Breast epithelium (tissue), 4 donors: ENCODE measurements around the gene ADAM21. TPM values are rescaled to one million over a fixed set of nuclear protein-coding genes. Genes with fewer than 3 reads are reported as not detected.
"Not testable (repeated sequence)": the region's sequence is repeated elsewhere in the genome, so short reads cannot be mapped to it uniquely, and the experiment has no call there.

Experiments
- DNase-seq, 2 donors: peaks; one replicate each; pipeline ENCODE4 v3.0.0-alpha.2; 2019; ENCODE audit warnings: low spot score in 2 of 2
- H3K27ac ChIP-seq, 2 donors: fragments of 200-600 bp; sonication (generic) in 1 of 2; one replicate each; pipeline ENCODE4 v1.5.1; 2016 to 2019; ENCODE audit warnings: mild to moderate bottlenecking in 1 of 2
- H3K27me3 ChIP-seq, 2 donors: fragments of 200-600 bp; sonication (generic) in 1 of 2; one replicate each; pipeline versions ENCODE4 v1.5.1 to v1.6.0; 2017 to 2019; ENCODE audit warnings: control low read depth in 1 of 2, mild to moderate bottlenecking in 1 of 2
- H3K36me3 ChIP-seq: fragments of 200-600 bp; one replicate; pipeline ENCODE4 v1.5.1; 2019
- H3K4me1 ChIP-seq, 2 donors: fragments of 200-600 bp; sonication (generic); one replicate each; pipeline ENCODE4 v1.5.1; 2016 to 2019; ENCODE audit warnings: control low read depth in 1 of 2
- H3K4me3 ChIP-seq, 3 donors: fragments of 200-600 bp; sonication (generic); 1 replicate in 2 of 3; 2 replicates in 1 of 3; pipeline ENCODE4 v1.5.1; 2016 to 2019; ENCODE audit warnings: mild to moderate bottlenecking in 3 of 3, moderate library complexity in 2 of 3
- H3K9me3 ChIP-seq, 2 donors: fragments of 200-600 bp; sonication (generic) in 1 of 2; one replicate each; pipeline ENCODE4 v1.5.1; 2016 to 2019; ENCODE audit warnings: control low read depth in 1 of 2
- POLR2A ChIP-seq: fragments of 450-650 bp; IDR thresholded peaks from one replicate; pipeline ENCODE4 v1.6.1; 2016; ENCODE audit warnings: antibody characterized with exemption, mild to moderate bottlenecking, moderate library complexity
- POLR2AphosphoS5 ChIP-seq, 3 donors: sonication (generic); formaldehyde crosslinking; IDR thresholded peaks; one replicate each; pipeline ENCODE4 v1.6.1; 2017; ENCODE audit warnings: antibody characterized with exemption in 3 of 3
- intact Hi-C: fragments of 100-400 bp; cut with DNase I; formaldehyde crosslinking; loops from one replicate; pipeline ENCODE4 v1.15.1; 2023; ENCODE audit warnings: low total_unique reads
- total RNA-seq, 3 donors: library from RNA; depleted of rRNA; stranded (reverse); fragments of >200 nt; gene quantifications; one replicate each; pipeline ENCODE4 v1.1.0, GENCODE V29; 2016
- TF ChIP-seq, protein P1 (sequence below), 3 donors: fragments of 450-650 bp; IDR thresholded peaks; one replicate each; pipeline ENCODE4 v1.5.1; 2016 to 2017; ENCODE audit warnings: antibody characterized with exemption in 3 of 3, mild to moderate bottlenecking in 3 of 3, moderate library complexity in 3 of 3

The ADAM21 gene
- total RNA-seq, 3 donors from 2014 or later, result 0.16 TPM; not detected in 2

DNA sequence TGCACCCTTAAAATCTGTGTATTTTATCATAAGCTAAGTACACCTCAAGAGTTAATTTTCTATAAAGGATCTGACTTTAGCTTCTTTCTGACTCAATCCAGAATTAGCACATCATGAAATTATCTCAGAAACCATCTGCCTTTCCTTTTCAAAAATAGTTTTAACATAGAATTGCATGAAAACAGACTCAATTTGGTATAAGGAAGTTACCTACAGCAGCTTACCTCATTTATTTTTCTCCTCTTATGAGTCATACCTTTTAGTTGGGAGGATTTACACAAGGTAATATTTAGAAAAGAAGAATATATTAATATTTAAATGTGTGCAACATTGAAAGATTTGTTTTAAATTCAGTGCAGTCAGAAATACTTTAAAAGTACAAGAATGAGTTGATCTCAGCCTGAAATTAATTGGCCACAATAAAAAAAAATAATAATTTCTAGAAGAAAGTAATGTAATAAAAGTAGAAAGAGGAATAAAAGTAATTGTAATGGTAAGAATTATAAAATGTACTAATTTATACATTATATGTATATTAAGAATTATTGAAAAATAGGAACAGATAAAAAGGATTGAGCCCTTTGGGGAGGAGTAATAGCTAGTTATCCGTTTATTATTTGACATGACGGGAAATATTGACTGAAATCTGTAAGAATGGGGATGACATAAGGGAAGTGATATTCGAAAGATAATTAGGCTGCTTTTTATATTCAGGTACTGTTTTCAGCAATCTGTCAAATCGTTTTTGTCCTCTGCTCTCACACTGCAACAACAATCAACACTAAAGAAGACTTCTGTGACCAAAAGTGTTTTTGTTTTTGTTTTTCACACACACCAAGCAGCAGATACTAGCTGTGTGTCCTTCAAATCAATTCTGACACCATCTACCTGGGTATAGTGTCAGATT is 20.5 kb downstream of the ADAM21 start:
- intact Hi-C loops, result no loop called here
- H3K4me3 ChIP-seq, result no peak overlapping the region
- no peaks in the 10 kb centered on the region for H3K4me1 ChIP-seq
- TF ChIP-seq POLR2A (no peak), POLR2AphosphoS5 (IDR thresholded peaks at IDR 0.05) (no peak)
- TF ChIP-seq, protein P1, sequence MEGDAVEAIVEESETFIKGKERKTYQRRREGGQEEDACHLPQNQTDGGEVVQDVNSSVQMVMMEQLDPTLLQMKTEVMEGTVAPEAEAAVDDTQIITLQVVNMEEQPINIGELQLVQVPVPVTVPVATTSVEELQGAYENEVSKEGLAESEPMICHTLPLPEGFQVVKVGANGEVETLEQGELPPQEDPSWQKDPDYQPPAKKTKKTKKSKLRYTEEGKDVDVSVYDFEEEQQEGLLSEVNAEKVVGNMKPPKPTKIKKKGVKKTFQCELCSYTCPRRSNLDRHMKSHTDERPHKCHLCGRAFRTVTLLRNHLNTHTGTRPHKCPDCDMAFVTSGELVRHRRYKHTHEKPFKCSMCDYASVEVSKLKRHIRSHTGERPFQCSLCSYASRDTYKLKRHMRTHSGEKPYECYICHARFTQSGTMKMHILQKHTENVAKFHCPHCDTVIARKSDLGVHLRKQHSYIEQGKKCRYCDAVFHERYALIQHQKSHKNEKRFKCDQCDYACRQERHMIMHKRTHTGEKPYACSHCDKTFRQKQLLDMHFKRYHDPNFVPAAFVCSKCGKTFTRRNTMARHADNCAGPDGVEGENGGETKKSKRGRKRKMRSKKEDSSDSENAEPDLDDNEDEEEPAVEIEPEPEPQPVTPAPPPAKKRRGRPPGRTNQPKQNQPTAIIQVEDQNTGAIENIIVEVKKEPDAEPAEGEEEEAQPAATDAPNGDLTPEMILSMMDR (IDR thresholded peaks at IDR 0.05), result no peak
- H3K27ac ChIP-seq, result no peak overlapping the region
- DNase-seq, result no peak
- no peaks in the 10 kb centered on the region for H3K36me3 ChIP-seq
- H3K27me3 ChIP-seq, result no peaks in the 10 kb centered on the region
- H3K9me3 ChIP-seq, result peaks cover 0 to 4% of the 10 kb centered on the region in 2 donors

DNA sequence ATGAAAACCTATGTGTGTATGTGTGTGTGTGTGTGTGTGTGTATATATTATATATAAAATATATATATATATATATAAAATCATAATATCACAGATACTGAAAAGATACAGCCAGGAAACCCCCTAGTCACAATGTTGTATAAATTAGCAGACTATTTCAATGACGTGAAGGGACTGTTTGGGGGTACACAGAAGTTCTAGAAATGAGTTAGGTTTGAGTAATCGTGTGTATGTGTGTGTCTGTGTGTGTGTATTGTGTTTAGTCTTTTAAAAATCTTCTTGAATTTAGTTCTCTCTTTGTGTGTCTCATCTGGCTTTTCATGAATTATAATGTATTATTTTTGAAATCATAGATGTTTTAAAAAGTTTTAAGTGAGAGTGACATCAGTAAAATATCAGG is 21.9 kb downstream of the ADAM21 start:
- Histone ChIP-seq H3K27ac (no peak overlapping the region), H3K4me1 (no peaks in the 10 kb centered on the region), H3K36me3 (no peaks in the 10 kb centered on the region), H3K27me3 (no peaks in the 10 kb centered on the region), H3K4me3 (no peak overlapping the region), H3K9me3 (peaks cover 0 to 4% of the 10 kb centered on the region in 2 donors)
- intact Hi-C loops, result no loop called here
- DNase-seq, result no peak
- no peak for TF ChIP-seq POLR2A

DNA sequence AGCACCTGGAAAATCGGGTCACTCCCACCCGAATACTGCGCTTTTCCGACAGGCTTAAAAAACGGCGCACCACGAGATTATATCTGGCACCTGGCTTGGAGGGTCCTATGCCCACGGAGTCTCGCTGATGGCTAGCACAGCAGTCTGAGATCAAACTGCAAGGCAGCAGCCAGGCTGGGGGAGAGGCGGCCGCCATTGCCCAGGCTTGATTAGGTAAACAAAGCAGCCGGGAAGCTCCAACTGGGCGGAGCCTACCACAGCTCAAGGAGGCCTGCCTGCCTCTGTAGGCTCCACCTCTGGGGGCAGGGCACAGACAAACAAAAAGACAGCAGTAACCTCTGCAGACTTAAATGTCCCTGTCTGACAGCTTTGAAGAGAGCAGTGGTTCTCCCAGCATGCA is 23.5 kb downstream of the ADAM21 start:
- H3K36me3 ChIP-seq, H3K27me3 ChIP-seq, H3K4me1 ChIP-seq, H3K9me3 ChIP-seq, intact Hi-C loops, DNase-seq, H3K27ac ChIP-seq, H3K4me3 ChIP-seq: not testable (repeated sequence)

DNA sequence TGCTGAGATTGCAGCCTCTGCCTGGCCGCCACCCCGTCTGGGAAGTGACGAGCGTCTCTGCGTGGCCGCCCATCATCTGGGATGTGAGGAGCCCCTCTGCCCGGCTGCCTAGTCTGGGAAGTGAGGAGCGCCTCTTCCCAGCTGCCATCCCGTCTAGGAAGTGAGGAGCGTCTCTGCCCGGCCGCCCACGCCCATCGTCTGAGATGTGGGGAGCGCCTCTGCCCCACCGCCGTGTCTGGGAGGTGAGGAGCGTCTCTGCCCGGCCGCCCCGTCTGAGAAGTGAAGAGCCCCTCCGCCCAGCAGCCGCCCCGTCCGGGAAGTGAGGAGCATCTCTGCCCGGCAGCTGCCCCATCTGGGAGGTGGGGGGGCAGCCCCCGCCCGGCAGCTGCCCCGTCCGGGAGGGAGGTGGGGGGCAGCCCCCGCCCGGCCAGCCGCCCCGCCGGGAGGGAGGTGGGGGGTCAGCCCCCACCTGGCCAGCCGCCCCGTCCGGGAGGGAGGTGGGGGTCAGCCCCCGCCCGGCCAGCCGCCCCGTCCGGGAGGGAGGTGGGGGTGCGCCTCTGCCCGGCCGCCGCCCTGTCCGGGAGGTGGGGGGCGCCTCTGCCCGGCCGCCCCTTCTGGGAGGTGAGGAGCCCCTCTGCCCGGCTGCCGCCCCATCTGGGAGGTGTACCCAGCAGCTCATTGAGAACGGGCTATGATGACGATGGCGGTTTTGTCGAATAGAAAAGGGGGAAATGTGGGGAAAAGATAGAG is 25.6 kb downstream of the ADAM21 start:
- DNase-seq, H3K27ac ChIP-seq, H3K9me3 ChIP-seq, intact Hi-C loops, H3K4me1 ChIP-seq, H3K4me3 ChIP-seq, H3K36me3 ChIP-seq, H3K27me3 ChIP-seq: not testable (repeated sequence)

DNA sequence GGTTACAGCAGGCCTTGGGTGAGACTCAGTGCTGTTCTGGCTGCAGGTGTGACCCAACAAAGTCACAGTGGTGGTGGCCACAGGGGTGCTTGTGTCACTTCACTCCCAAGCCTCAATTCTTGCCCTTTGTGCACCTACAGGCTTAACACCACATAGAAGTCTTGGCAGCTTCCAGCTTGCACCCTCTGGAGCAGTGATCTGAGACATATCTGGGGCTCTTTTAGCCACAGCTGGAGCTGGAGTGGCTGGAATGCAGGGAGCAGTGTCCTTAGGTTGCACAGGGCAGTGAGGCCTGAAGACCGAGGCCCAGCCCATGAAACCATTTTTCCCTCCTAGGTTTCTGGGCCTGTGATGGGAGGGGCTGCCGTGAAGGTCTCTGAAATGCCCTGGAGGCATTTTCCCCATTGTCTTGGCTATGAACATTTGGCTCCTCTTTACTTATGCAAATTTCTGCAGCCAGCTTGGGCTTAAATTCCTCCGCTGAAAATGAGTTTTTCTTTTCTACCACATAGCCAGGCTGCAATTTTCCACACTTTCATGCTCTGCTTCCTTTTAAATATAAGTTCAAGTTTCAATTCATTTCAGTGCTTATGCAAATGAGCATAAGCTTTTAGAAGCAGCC is 37.7 kb downstream of the ADAM21 start:
- Histone ChIP-seq H3K27me3 (no peaks in the 10 kb centered on the region), H3K4me3 (no peak overlapping the region), H3K27ac (no peak overlapping the region), H3K36me3 (no peaks in the 10 kb centered on the region), H3K9me3 (peaks cover 44 to 50% of the 10 kb centered on the region in 2 donors), H3K4me1 (no peaks in the 10 kb centered on the region)
- intact Hi-C loops, result no loop called here
- TF ChIP-seq POLR2A (no peak), POLR2AphosphoS5 (IDR thresholded peaks at IDR 0.05) (no peak)
- TF ChIP-seq, protein P1 (IDR thresholded peaks at IDR 0.05), result no peak
- no peak for DNase-seq

DNA sequence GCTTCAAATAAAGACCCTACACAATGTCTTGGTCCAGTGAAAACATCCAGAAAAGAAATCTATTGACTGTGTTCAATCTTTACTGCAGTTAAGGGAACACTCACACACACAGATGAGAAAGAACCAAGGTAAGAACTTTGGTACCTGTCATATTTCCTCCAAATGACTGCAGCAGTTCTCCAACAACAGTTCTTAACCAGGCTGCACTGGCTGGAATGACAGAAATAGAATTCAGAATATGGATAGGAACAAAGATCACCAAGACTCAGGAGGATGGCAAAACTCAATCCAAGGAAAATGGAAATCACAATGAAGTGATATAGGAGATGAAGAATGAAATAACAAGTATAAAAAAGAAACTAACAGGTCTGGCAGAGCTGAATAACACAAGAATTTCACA is 46.2 kb downstream of the ADAM21 start:
- TF ChIP-seq, protein P1 (IDR thresholded peaks at IDR 0.05), result no peak
- TF ChIP-seq POLR2A (no peak), POLR2AphosphoS5 (IDR thresholded peaks at IDR 0.05) (no peak)

More for the DNA sequence above, 46.2 kb downstream of the ADAM21 start:
- no peak overlapping the region for H3K4me3 ChIP-seq
- intact Hi-C loops, result no loop called here
- H3K9me3 ChIP-seq, result peaks cover 9 to 25% of the 10 kb centered on the region in 2 donors
- no peak for DNase-seq
- H3K27ac ChIP-seq, result no peak overlapping the region
- H3K27me3 ChIP-seq, result no peaks in the 10 kb centered on the region
- no peaks in the 10 kb centered on the region for H3K4me1 ChIP-seq
- H3K36me3 ChIP-seq, result no peaks in the 10 kb centered on the region

Other genes with a start within 250 kb of the ADAM21 start
- 10 to 100 TPM; 22.2 to 26.2 (median 25.2) TPM for gene COX16, start 92.5 kb upstream of the ADAM21 start, total RNA-seq
- gene SYNJ2BP, start 35.1 kb upstream of the ADAM21 start, total RNA-seq, result 10 to 100 TPM; 14.2 to 26.2 (median 19.3) TPM
- 1 to 10 TPM; 3.4 to 4.4 (median 3.6) TPM for gene ADAM20, start 82.8 kb downstream of the ADAM21 start, total RNA-seq
- 10 to 100 TPM; 38.4 to 56.9 (median 45.6) TPM for gene MED6, start 148.5 kb downstream of the ADAM21 start, total RNA-seq
- gene TTC9, start 189.7 kb downstream of the ADAM21 start, total RNA-seq, result 1 to 10 TPM in 2 of 3 donors, under 1 TPM in 1; 0.48 to 7.5 (median 3.9) TPM